Breast epithelium (tissue), 4 donors: Measurements from ENCODE around the gene ECM1. TPM values are rescaled to one million over a fixed set of nuclear protein-coding genes. Genes with fewer than 3 reads are reported as not detected.
A peak's percentile ranks its signal among the peaks of the same experiment; 100 is the strongest.

ENCODE experiments used
- DNase-seq, 2 donors: peaks; one replicate each; pipeline ENCODE4 v3.0.0-alpha.2; 2019; ENCODE audit warnings: low spot score in 2 of 2
- H3K27ac ChIP-seq, 2 donors: fragments of 200-600 bp; sonication (generic) in 1 of 2; one replicate each; pipeline ENCODE4 v1.5.1; 2016 to 2019; ENCODE audit warnings: mild to moderate bottlenecking in 1 of 2
- H3K27me3 ChIP-seq, 2 donors: fragments of 200-600 bp; sonication (generic) in 1 of 2; one replicate each; pipeline versions ENCODE4 v1.5.1 to v1.6.0; 2017 to 2019; ENCODE audit warnings: control low read depth in 1 of 2, mild to moderate bottlenecking in 1 of 2
- H3K36me3 ChIP-seq: fragments of 200-600 bp; one replicate; pipeline ENCODE4 v1.5.1; 2019
- H3K4me1 ChIP-seq, 2 donors: fragments of 200-600 bp; sonication (generic); one replicate each; pipeline ENCODE4 v1.5.1; 2016 to 2019; ENCODE audit warnings: control low read depth in 1 of 2
- H3K4me3 ChIP-seq, 3 donors: fragments of 200-600 bp; sonication (generic); 1 replicate in 2 of 3; 2 replicates in 1 of 3; pipeline ENCODE4 v1.5.1; 2016 to 2019; ENCODE audit warnings: mild to moderate bottlenecking in 3 of 3, moderate library complexity in 2 of 3
- H3K9me3 ChIP-seq, 2 donors: fragments of 200-600 bp; sonication (generic) in 1 of 2; one replicate each; pipeline ENCODE4 v1.5.1; 2016 to 2019; ENCODE audit warnings: control low read depth in 1 of 2
- POLR2A ChIP-seq: fragments of 450-650 bp; IDR thresholded peaks from one replicate; pipeline ENCODE4 v1.6.1; 2016; ENCODE audit warnings: antibody characterized with exemption, mild to moderate bottlenecking, moderate library complexity
- POLR2AphosphoS5 ChIP-seq, 3 donors: sonication (generic); formaldehyde crosslinking; IDR thresholded peaks; one replicate each; pipeline ENCODE4 v1.6.1; 2017; ENCODE audit warnings: antibody characterized with exemption in 3 of 3
- intact Hi-C: fragments of 100-400 bp; cut with DNase I; formaldehyde crosslinking; loops from one replicate; pipeline ENCODE4 v1.15.1; 2023; ENCODE audit warnings: low total_unique reads
- total RNA-seq, 3 donors: library from RNA; depleted of rRNA; stranded (reverse); fragments of >200 nt; gene quantifications; one replicate each; pipeline ENCODE4 v1.1.0, GENCODE V29; 2016
- TF ChIP-seq, protein P1 (sequence below), 3 donors: fragments of 450-650 bp; IDR thresholded peaks; one replicate each; pipeline ENCODE4 v1.5.1; 2016 to 2017; ENCODE audit warnings: antibody characterized with exemption in 3 of 3, mild to moderate bottlenecking in 3 of 3, moderate library complexity in 3 of 3

ECM1 gene
- total RNA-seq, 3 donors from 2014 or later = 4.0 to 53.3 (median 10.2) TPM

DNA sequence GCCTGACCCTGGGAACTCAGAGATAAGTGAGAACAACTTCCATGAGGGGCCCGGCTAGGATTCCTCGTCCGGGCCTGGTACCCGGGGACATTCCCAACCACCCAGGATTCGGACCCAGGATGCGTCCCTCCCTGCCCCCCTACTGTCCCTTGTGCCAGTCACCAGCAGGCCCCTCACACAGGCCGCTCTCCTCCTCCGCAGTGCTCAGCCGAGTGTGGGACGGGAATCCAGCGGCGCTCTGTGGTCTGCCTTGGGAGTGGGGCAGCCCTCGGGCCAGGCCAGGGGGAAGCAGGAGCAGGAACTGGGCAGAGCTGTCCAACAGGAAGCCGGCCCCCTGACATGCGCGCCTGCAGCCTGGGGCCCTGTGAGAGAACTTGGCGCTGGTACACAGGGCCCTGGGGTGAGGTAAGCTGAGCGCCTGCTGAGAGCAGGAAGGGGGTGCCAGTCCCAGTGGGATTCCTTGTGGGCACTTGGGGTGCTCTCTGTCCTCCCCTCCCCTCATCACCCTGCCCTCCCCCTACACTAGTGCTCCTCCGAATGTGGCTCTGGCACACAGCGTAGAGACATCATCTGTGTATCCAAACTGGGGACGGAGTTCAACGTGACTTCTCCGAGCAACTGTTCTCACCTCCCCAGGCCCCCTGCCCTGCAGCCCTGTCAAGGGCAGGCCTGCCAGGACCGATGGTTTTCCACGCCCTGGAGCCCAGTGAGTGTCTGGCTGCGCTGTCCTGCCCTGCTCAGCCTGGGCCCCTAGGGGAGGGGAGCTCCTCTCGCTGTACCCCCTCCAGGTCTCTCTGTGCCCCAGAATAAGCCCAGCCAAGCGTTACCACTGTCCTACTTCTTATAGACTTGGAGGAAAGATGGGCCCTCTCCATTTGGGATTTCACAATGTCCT lies 51.1 kb downstream of the ECM1 start:
- intact Hi-C loops = no loop called here
- H3K4me3 ChIP-seq = peak overlapping the region; percentile 19 to 83 (median 57)

DNA sequence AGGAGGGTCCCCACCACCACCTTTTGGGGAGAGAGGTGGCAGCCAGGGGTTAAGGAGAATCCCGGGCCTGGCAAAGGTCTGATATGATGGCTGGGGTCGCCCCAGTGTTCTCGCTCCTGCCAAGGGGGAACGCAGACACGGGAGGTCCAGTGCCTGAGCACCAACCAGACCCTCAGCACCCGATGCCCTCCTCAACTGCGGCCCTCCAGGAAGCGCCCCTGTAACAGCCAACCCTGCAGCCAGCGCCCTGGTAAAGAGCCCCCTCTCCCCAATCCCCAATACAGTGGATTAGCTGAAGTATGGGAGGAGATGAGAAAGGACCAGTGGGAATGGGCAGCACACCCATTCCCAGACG lies 51.7 kb downstream of the ECM1 start:
- no peak for DNase-seq
- Histone ChIP-seq H3K27ac (peak overlapping the region; percentile 100), H3K4me1 (peaks cover 42 to 44% of the 10 kb centered on the region in 2 donors), H3K27me3 (no peaks in the 10 kb centered on the region), H3K4me3 (peak overlapping the region; percentile 47 to 83 (median 57)), H3K9me3 (no peaks in the 10 kb centered on the region), H3K36me3 (no peaks in the 10 kb centered on the region)
- intact Hi-C loops = loop anchor here (5.0 kb wide), 1 partner anchor 68 kb away; the partner anchor contains the start of gene ENSA
- no peak for TF ChIP-seq POLR2AphosphoS5 (IDR thresholded peaks at IDR 0.05)
- TF ChIP-seq, protein P1, sequence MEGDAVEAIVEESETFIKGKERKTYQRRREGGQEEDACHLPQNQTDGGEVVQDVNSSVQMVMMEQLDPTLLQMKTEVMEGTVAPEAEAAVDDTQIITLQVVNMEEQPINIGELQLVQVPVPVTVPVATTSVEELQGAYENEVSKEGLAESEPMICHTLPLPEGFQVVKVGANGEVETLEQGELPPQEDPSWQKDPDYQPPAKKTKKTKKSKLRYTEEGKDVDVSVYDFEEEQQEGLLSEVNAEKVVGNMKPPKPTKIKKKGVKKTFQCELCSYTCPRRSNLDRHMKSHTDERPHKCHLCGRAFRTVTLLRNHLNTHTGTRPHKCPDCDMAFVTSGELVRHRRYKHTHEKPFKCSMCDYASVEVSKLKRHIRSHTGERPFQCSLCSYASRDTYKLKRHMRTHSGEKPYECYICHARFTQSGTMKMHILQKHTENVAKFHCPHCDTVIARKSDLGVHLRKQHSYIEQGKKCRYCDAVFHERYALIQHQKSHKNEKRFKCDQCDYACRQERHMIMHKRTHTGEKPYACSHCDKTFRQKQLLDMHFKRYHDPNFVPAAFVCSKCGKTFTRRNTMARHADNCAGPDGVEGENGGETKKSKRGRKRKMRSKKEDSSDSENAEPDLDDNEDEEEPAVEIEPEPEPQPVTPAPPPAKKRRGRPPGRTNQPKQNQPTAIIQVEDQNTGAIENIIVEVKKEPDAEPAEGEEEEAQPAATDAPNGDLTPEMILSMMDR (IDR thresholded peaks at IDR 0.05) = no peak
- no peak for TF ChIP-seq POLR2A

More for the DNA sequence above, 51.1 kb downstream of the ECM1 start:
- peak in 1 of 2 donors; percentile 61 for DNase-seq
- H3K4me1 ChIP-seq = peaks cover 38 to 40% of the 10 kb centered on the region in 2 donors
- no peaks in the 10 kb centered on the region for H3K36me3 ChIP-seq
- no peaks in the 10 kb centered on the region for H3K27me3 ChIP-seq
- H3K9me3 ChIP-seq = no peaks in the 10 kb centered on the region
- H3K27ac ChIP-seq = peak overlapping the region; percentile 100
- TF ChIP-seq POLR2AphosphoS5 (IDR thresholded peaks at IDR 0.05) = peak in 1 of 3 donors; percentile 56
- TF ChIP-seq POLR2A = no peak
- TF ChIP-seq, protein P1 (IDR thresholded peaks at IDR 0.05) = no peak

- TF ChIP-seq, protein P1 (IDR thresholded peaks at IDR 0.05) = peak; percentile 88 to 96 (median 90)
- TF ChIP-seq POLR2AphosphoS5 (IDR thresholded peaks at IDR 0.05) (peak in 2 of 3 donors; percentile 6 to 38), POLR2A (no peak)
- Histone ChIP-seq H3K27me3 (no peaks in the 10 kb centered on the region), H3K9me3 (no peaks in the 10 kb centered on the region), H3K27ac (peak overlapping the region; percentile 100), H3K4me1 (peaks cover 46 to 48% of the 10 kb centered on the region in 2 donors), H3K4me3 (peak overlapping the region; percentile 47 to 83 (median 57)), H3K36me3 (no peaks in the 10 kb centered on the region)
- DNase-seq = peak; percentile 76 to 79
- intact Hi-C loops = loop anchor here (5.0 kb wide), 1 partner anchor 67 kb away; the partner anchor contains the start of gene ENSA
These were observed 52.1 kb downstream of the ECM1 start for GRCh38 chr1:150560011-150560438.

DNA sequence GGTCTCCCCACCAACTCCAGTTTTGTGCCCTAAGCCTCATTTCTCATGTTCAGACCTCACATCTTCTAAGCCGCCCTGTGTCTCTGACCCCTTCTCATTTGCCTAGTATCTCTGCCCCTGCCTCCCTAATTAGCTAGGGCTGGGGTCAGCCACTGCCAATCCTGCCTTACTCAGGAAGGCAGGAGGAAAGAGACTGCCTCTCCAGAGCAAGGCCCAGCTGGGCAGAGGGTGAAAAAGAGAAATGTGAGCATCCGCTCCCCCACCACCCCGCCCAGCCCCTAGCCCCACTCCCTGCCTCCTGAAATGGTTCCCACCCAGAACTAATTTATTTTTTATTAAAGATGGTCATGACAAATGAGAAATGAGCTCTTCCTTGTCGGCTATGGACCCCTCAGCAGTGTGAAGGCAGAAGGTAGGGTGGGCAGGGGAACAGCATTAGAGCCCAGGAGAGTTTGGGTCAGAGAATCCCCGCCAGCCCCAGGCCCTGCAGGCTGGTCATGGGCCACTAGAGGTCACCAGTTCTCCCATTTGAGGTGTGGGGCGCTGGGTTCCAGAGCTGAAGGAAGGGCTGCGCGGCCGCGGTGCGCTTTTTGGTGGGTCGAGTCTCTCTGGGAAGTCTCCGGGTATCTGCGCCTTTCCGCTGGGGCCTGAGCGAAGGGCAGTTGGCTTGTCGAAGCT lies 52.8 kb downstream of the ECM1 start:
- intact Hi-C loops = loop anchor here (5.0 kb wide), 1 partner anchor 67 kb away; the partner anchor contains the start of gene ENSA
- H3K36me3 ChIP-seq = no peaks in the 10 kb centered on the region
- no peaks in the 10 kb centered on the region for H3K9me3 ChIP-seq
- H3K4me1 ChIP-seq = peaks cover 52 to 53% of the 10 kb centered on the region in 2 donors
- no peaks in the 10 kb centered on the region for H3K27me3 ChIP-seq
- H3K27ac ChIP-seq = peak overlapping the region; percentile 100
- TF ChIP-seq POLR2A (no peak), POLR2AphosphoS5 (IDR thresholded peaks at IDR 0.05) (no peak)
- TF ChIP-seq, protein P1 (IDR thresholded peaks at IDR 0.05) = peak; percentile 79 to 97 (median 85)
- DNase-seq = peak; percentile 85 to 92
- H3K4me3 ChIP-seq = peak overlapping the region; percentile 47 to 83 (median 57)
